HEK293T (cell line): ENCODE measurements around the gene TBC1D16.

Experiments
- ELF4 ChIP-seq: fragments of 450-650 bp; IDR thresholded peaks from 2 replicates; pipeline ENCODE4 v1.6.1; 2017; ENCODE audit warnings: antibody characterized with exemption
- FOXA1 ChIP-seq: fragments of 450-650 bp; IDR thresholded peaks from 2 replicates; pipeline ENCODE4 v1.6.1; 2016; ENCODE audit warnings: mild to moderate bottlenecking
- FOXK2 ChIP-seq: fragments of 450-650 bp; IDR thresholded peaks from 2 replicates; pipeline ENCODE4 v1.6.1; 2016; ENCODE audit warnings: mild to moderate bottlenecking
- FOXM1 ChIP-seq: fragments of 450-650 bp; IDR thresholded peaks from 2 replicates; pipeline ENCODE4 v1.6.1; 2017; ENCODE audit warnings: mild to moderate bottlenecking, borderline replicate concordance
- HDGF ChIP-seq: fragments of 450-650 bp; IDR thresholded peaks from 2 replicates; pipeline ENCODE4 v1.6.1; 2017; ENCODE audit warnings: antibody characterized with exemption, borderline replicate concordance
- L3MBTL2 ChIP-seq: fragments of 450-650 bp; conservative IDR thresholded peaks from 2 replicates; pipeline ENCODE4 v1.6.1; 2016; ENCODE audit warnings: mild to moderate bottlenecking
- LEF1 ChIP-seq: fragments of 450-650 bp; IDR thresholded peaks from 2 replicates; pipeline ENCODE4 v1.6.1; 2017; ENCODE audit warnings: mild to moderate bottlenecking, borderline replicate concordance
- SP1 ChIP-seq: fragments of 450-650 bp; IDR thresholded peaks from 2 replicates; pipeline ENCODE4 v1.6.1; 2017
- SUZ12 ChIP-seq: fragments of 450-650 bp; IDR thresholded peaks from 2 replicates; pipeline ENCODE4 v1.6.1; 2016; ENCODE audit warnings: mild to moderate bottlenecking
- TARDBP ChIP-seq: fragments of 450-650 bp; IDR thresholded peaks from 2 replicates; pipeline ENCODE4 v1.6.1; 2016
- ZNF384 ChIP-seq: fragments of 450-650 bp; IDR thresholded peaks from 2 replicates; pipeline ENCODE4 v1.6.1; 2016

GRCh38 chr17:79907850-79908249 lies 127.8 kb downstream of the TBC1D16 start:
- TF ChIP-seq SP1: no peak
- TF ChIP-seq L3MBTL2: no peak
- TF ChIP-seq FOXK2: no peak
- TF ChIP-seq FOXM1: no peak
- no peak for TF ChIP-seq LEF1
- TF ChIP-seq HDGF: no peak
- TF ChIP-seq SUZ12: no peak
- TF ChIP-seq ELF4: no peak
- TF ChIP-seq TARDBP: no peak
- no peak for TF ChIP-seq FOXA1
- TF ChIP-seq ZNF384: no peak
